ENCODE measurements around the gene ATP11B.

DNA sequence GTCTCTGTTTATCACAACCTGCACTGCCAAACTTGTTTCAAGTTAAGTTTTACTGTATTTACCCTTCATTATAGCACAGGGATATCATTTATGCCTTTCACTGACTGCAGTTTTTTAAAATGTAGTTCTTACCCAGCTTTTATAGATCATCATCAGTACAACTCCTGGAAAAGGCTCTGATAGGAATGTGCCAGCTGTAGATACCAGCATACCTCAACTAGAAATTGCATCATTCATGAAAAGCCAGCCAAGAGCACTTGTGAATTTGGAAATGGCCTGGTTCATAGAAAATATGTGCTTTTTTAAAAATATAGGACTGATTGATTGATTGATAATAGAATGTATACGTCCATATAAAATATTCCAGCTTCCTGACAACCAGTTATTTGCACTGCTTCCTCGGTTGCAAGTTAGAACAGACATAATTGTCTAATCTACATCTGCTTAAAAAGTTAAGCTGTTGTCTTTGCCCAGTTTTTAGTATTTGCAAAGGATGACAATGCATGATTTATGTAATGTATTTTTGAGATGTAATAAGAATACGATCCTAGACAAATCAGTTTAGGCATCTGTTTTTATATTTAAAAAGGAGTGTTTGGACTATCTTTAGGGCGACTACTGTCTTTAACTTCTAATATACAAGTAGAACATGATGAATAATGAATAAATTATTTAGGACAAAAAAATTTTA lies 128.5 kb downstream of the ATP11B start:
- TF ChIP-seq, protein P1, sequence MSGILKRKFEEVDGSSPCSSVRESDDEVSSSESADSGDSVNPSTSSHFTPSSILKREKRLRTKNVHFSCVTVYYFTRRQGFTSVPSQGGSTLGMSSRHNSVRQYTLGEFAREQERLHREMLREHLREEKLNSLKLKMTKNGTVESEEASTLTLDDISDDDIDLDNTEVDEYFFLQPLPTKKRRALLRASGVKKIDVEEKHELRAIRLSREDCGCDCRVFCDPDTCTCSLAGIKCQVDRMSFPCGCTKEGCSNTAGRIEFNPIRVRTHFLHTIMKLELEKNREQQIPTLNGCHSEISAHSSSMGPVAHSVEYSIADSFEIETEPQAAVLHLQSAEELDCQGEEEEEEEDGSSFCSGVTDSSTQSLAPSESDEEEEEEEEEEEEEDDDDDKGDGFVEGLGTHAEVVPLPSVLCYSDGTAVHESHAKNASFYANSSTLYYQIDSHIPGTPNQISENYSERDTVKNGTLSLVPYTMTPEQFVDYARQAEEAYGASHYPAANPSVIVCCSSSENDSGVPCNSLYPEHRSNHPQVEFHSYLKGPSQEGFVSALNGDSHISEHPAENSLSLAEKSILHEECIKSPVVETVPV (CRISPR knock-in tag; IDR thresholded peaks at IDR 0.05) = no peak
- TF ChIP-seq, protein P2, sequence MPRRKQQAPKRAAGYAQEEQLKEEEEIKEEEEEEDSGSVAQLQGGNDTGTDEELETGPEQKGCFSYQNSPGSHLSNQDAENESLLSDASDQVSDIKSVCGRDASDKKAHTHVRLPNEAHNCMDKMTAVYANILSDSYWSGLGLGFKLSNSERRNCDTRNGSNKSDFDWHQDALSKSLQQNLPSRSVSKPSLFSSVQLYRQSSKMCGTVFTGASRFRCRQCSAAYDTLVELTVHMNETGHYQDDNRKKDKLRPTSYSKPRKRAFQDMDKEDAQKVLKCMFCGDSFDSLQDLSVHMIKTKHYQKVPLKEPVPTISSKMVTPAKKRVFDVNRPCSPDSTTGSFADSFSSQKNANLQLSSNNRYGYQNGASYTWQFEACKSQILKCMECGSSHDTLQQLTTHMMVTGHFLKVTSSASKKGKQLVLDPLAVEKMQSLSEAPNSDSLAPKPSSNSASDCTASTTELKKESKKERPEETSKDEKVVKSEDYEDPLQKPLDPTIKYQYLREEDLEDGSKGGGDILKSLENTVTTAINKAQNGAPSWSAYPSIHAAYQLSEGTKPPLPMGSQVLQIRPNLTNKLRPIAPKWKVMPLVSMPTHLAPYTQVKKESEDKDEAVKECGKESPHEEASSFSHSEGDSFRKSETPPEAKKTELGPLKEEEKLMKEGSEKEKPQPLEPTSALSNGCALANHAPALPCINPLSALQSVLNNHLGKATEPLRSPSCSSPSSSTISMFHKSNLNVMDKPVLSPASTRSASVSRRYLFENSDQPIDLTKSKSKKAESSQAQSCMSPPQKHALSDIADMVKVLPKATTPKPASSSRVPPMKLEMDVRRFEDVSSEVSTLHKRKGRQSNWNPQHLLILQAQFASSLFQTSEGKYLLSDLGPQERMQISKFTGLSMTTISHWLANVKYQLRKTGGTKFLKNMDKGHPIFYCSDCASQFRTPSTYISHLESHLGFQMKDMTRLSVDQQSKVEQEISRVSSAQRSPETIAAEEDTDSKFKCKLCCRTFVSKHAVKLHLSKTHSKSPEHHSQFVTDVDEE (CRISPR knock-in tag; IDR thresholded peaks at IDR 0.05) = no peak
- TF ChIP-seq RARB (CRISPR knock-in tag; IDR thresholded peaks at IDR 0.05) = no peak
- TF ChIP-seq ARNTL (CRISPR knock-in tag; IDR thresholded peaks at IDR 0.05; ENCODE audit: borderline replicate concordance, low read depth) = no peak
- TF ChIP-seq CREB5 (CRISPR knock-in tag; IDR thresholded peaks at IDR 0.05; ENCODE audit: low read depth) = no peak
